ENCODE data around the gene INSM1. TPM values are rescaled to one million over a fixed set of nuclear protein-coding genes. Genes with fewer than 3 reads are reported as not detected.
A peak's percentile ranks its signal among the peaks of the same experiment; 100 is the strongest.
"Not testable (repeated sequence)": the region's sequence is repeated elsewhere in the genome, so short reads cannot be mapped to it uniquely, and the experiment has no call there.

INSM1 gene
- total and polyA plus RNA-seq, 2 experiments from 2014 or later: not detected

DNA sequence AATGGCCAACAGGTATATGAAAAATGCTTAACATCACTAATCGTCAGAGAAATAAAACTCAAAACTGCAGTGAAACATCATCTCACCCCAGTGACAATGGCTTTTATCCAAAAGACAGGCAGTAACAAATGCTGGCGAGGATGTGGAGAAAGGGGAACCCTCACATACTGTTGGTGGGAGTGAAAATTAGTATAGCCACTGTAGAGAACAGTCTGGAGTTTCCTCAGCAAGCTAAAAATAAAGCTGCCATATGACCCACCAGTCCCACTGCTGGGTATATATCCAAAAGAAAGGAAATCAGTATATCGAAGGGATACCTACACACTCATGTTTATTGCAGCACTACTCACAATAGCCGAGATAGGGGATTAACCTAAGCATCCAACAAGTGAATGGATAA is 23.4 kb upstream of the INSM1 start:
- DNase-seq (ENCODE audit: low read depth in 1 of 2, low spot score in 1 of 2): no peak
- Histone ChIP-seq H3K4me3 (no peak overlapping the region), H3K36me3 (no peaks in the 10 kb centered on the region), H3K9me3 (ENCODE audit: low read depth) (no peaks in the 10 kb centered on the region), H3K27ac (no peak overlapping the region), H3K27me3 (no peaks in the 10 kb centered on the region), H3K4me1 (ENCODE audit: low read depth) (no peaks in the 10 kb centered on the region)
- no peak for TF ChIP-seq CTCF (IDR thresholded peaks at IDR 0.05; ENCODE audit: low read depth, low read length)

GRCh38 chr20:20353576-20353975 is 14.3 kb upstream of the INSM1 start:
- no peak for DNase-seq (ENCODE audit: low read depth in 1 of 2, low spot score in 1 of 2)
- no peak for TF ChIP-seq CTCF (IDR thresholded peaks at IDR 0.05; ENCODE audit: low read depth, low read length)
- H3K4me3 ChIP-seq: no peak overlapping the region
- no peaks in the 10 kb centered on the region for H3K4me1 ChIP-seq (ENCODE audit: low read depth)
- no peak overlapping the region for H3K27ac ChIP-seq
- H3K27me3 ChIP-seq: peaks cover 3% of the 10 kb centered on the region
- H3K36me3 ChIP-seq: no peaks in the 10 kb centered on the region
- no peaks in the 10 kb centered on the region for H3K9me3 ChIP-seq (ENCODE audit: low read depth)

DNA sequence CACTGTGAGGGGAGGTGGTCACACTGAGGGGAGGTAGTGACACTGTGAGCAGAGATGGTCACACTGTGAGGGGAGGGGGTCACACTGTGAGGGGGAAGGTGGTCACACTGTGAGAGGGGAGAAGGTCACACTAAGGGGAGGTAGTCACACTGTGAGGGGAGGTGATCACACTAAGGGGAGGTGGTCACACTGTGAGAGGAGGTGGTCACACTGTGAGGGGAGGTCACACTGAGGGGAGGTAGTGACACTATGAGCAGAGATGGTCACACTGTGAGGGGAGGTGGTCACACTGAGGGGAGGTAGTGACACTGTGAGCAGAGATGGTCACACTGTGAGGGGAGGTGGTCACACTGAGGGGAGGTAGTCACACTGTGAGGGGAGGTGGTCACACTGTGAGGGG is 12.4 kb upstream of the INSM1 start:
- not testable (repeated sequence) for H3K4me3 ChIP-seq; H3K9me3 ChIP-seq (ENCODE audit: low read depth); H3K27ac ChIP-seq; H3K36me3 ChIP-seq; H3K4me1 ChIP-seq (ENCODE audit: low read depth); DNase-seq (ENCODE audit: low read depth in 1 of 2, low spot score in 1 of 2)
- H3K27me3 ChIP-seq: peaks cover 23% of the 10 kb centered on the region

GRCh38 chr20:20358801-20359200 is 9.1 kb upstream of the INSM1 start:
- H3K4me1 ChIP-seq (ENCODE audit: low read depth): no peaks in the 10 kb centered on the region
- no peak for TF ChIP-seq CTCF (IDR thresholded peaks at IDR 0.05; ENCODE audit: low read depth, low read length)
- peaks cover 56% of the 10 kb centered on the region for H3K27me3 ChIP-seq
- no peaks in the 10 kb centered on the region for H3K9me3 ChIP-seq (ENCODE audit: low read depth)
- no peak for DNase-seq (ENCODE audit: low read depth in 1 of 2, low spot score in 1 of 2)
- no peak overlapping the region for H3K4me3 ChIP-seq
- H3K36me3 ChIP-seq: no peaks in the 10 kb centered on the region
- no peak overlapping the region for H3K27ac ChIP-seq

GRCh38 chr20:20359628-20360027 is 8.3 kb upstream of the INSM1 start:
- H3K9me3 ChIP-seq (ENCODE audit: low read depth): no peaks in the 10 kb centered on the region
- no peak overlapping the region for H3K4me3 ChIP-seq
- DNase-seq (ENCODE audit: low read depth in 1 of 2, low spot score in 1 of 2): no peak
- TF ChIP-seq CTCF (IDR thresholded peaks at IDR 0.05; ENCODE audit: low read depth, low read length): no peak
- H3K36me3 ChIP-seq: no peaks in the 10 kb centered on the region
- no peak overlapping the region for H3K27ac ChIP-seq
- H3K4me1 ChIP-seq (ENCODE audit: low read depth): no peaks in the 10 kb centered on the region
- H3K27me3 ChIP-seq: peaks cover 64% of the 10 kb centered on the region

DNA sequence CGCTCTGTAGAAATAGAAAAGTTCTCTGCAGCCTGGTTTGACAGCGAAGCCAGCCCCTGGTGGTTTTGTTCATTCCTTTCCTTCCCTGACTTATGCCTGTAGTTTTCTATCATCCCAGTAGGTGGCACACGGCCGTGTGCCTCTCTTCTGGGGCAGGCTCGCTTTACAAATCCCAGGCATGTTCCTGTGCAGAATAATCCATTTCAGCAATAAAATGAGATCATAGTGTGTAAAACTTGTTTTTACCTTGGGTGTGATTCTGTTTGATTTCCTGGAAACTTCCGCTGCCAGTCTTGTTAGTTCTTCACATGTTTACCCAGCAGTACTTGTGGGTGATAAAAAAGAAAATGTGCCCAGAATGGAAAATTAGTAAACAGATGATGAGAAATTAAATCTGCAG is 7.4 kb upstream of the INSM1 start:
- H3K4me3 ChIP-seq: no peak overlapping the region
- H3K36me3 ChIP-seq: no peaks in the 10 kb centered on the region
- H3K27me3 ChIP-seq: peaks cover 72% of the 10 kb centered on the region
- H3K4me1 ChIP-seq (ENCODE audit: low read depth): no peaks in the 10 kb centered on the region
- DNase-seq (ENCODE audit: low read depth in 1 of 2, low spot score in 1 of 2): peak; percentile 65 to 76
- H3K9me3 ChIP-seq (ENCODE audit: low read depth): no peaks in the 10 kb centered on the region
- TF ChIP-seq CTCF (IDR thresholded peaks at IDR 0.05; ENCODE audit: low read depth, low read length): peak; percentile 90
- H3K27ac ChIP-seq: no peak overlapping the region

Measured in cardiac muscle cell (in vitro differentiated cells and primary cell).